ENCODE results near the gene AGPAT4.
"Not testable (repeated sequence)": the region's sequence is repeated elsewhere in the genome, so short reads cannot be mapped to it uniquely, and the experiment has no call there.

AGPAT4 gene

GRCh38 chr6:161228096-161228495 lies 45.8 kb downstream of the AGPAT4 start:
- DNase-seq: no peak

GRCh38 chr6:161227004-161227960 lies 46.6 kb downstream of the AGPAT4 start:
- no peak for DNase-seq

GRCh38 chr6:161226009-161226964 lies 47.6 kb downstream of the AGPAT4 start:
- no peak for DNase-seq

GRCh38 chr6:161225681-161226008 lies 48.2 kb downstream of the AGPAT4 start:
- DNase-seq: no peak

- DNase-seq: not testable (repeated sequence)
Observed at GRCh38 chr6:161224951-161225680, 48.7 kb downstream of the AGPAT4 start.

GRCh38 chr6:161223646-161224045 lies 50.2 kb downstream of the AGPAT4 start:
- DNase-seq: no peak

GRCh38 chr6:161222706-161223234 lies 51.1 kb downstream of the AGPAT4 start:
- DNase-seq: no peak

- DNase-seq: no peak
Observed at GRCh38 chr6:161220346-161220745, 53.5 kb downstream of the AGPAT4 start.

- no peak for DNase-seq
Observed at GRCh38 chr6:161219680-161220079, 54.2 kb downstream of the AGPAT4 start.

- DNase-seq: no peak
Observed at GRCh38 chr6:161218222-161218621, 55.6 kb downstream of the AGPAT4 start.

GRCh38 chr6:161217628-161218027 lies 56.2 kb downstream of the AGPAT4 start:
- no peak for DNase-seq

- no peak for DNase-seq
Observed at GRCh38 chr6:161216616-161217205, 57.1 kb downstream of the AGPAT4 start.

GRCh38 chr6:161215876-161216615 lies 57.8 kb downstream of the AGPAT4 start:
- no peak for DNase-seq

GRCh38 chr6:161215193-161215592 lies 58.7 kb downstream of the AGPAT4 start:
- no peak for DNase-seq

GRCh38 chr6:161214722-161215121 lies 59.1 kb downstream of the AGPAT4 start:
- DNase-seq: no peak

- DNase-seq: no peak
Observed at GRCh38 chr6:161212902-161213301, 61.0 kb downstream of the AGPAT4 start.

GRCh38 chr6:161211380-161212035 lies 62.4 kb downstream of the AGPAT4 start:
- no peak for DNase-seq

- DNase-seq: no peak
Observed at GRCh38 chr6:161210857-161211256, 63.0 kb downstream of the AGPAT4 start.

- no peak for DNase-seq
Observed at GRCh38 chr6:161207200-161207599, 66.7 kb downstream of the AGPAT4 start.

- DNase-seq: no peak
Observed at GRCh38 chr6:161204866-161205557, 68.8 kb downstream of the AGPAT4 start.
